Calu3 (cell line): ENCODE data around the gene ANKHD1. TPM values are rescaled to one million over a fixed set of nuclear protein-coding genes. Genes with fewer than 3 reads are reported as not detected.
"Not testable (repeated sequence)": the region's sequence is repeated elsewhere in the genome, so short reads cannot be mapped to it uniquely, and the experiment has no call there.

Experiments
- BruUV-seq: library from RNA; stranded (reverse); fragments of 400-500 nt; replicated peaks from 2 replicates; lab custom pipeline; 2021; lab: Mats Ljungman, UMichigan
- CTCF ChIA-PET: fragments of 300-600 bp; sonication (Branson Sonifier 250); formaldehyde crosslinking; loops from one replicate; lab custom pipeline; 2022; ENCODE audit warnings: antibody characterized with exemption; lab: Charles Lee
- DNase-seq: peaks from one replicate; pipeline ENCODE4 v3.0.0; 2022
- H3K27ac Mint-ChIP-seq: one replicate; pipeline ENCODE4 v1.8.0; 2022; ENCODE audit warnings: mixed read lengths; ENCODE audit not compliant: unreplicated experiment
- H3K27me3 Mint-ChIP-seq: one replicate; pipeline ENCODE4 v1.8.0; 2022; ENCODE audit warnings: mixed read lengths; ENCODE audit not compliant: unreplicated experiment
- H3K36me3 Mint-ChIP-seq: one replicate; pipeline ENCODE4 v1.8.0; 2022; ENCODE audit warnings: mild to moderate bottlenecking, moderate library complexity, mixed read lengths; ENCODE audit not compliant: insufficient read depth, unreplicated experiment
- H3K4me1 Mint-ChIP-seq: one replicate; pipeline ENCODE4 v1.8.0; 2022; ENCODE audit warnings: mild to moderate bottlenecking, low read depth, mixed read lengths; ENCODE audit not compliant: unreplicated experiment
- H3K4me3 Mint-ChIP-seq: one replicate; pipeline ENCODE4 v1.8.0; 2022; ENCODE audit warnings: mild to moderate bottlenecking, low read depth, moderate library complexity, mixed read lengths; ENCODE audit not compliant: unreplicated experiment
- H3K9me3 Mint-ChIP-seq: one replicate; pipeline ENCODE4 v1.8.0; 2022; ENCODE audit warnings: low read depth, mixed read lengths; ENCODE audit not compliant: unreplicated experiment
- CTCF ChIP-seq: fragments of 200-600 bp; IDR thresholded peaks from one replicate; pipeline ENCODE4 v1.8.0; 2022; ENCODE audit warnings: antibody characterized with exemption; ENCODE audit not compliant: unreplicated experiment
- intact Hi-C: fragments of 100-400 bp; cut with micrococcal nuclease; formaldehyde crosslinking; loops from one replicate; pipeline ENCODE4 v1.10.0; 2022; ENCODE audit not compliant: unreplicated experiment
- total RNA-seq: library from RNA; stranded (reverse); gene quantifications from 2 replicates; pipeline ENCODE4 v1.2.3, GENCODE V29; 2022

Gene ANKHD1
- total RNA-seq, 1 experiment from 2014 or later, result 167 TPM

DNA sequence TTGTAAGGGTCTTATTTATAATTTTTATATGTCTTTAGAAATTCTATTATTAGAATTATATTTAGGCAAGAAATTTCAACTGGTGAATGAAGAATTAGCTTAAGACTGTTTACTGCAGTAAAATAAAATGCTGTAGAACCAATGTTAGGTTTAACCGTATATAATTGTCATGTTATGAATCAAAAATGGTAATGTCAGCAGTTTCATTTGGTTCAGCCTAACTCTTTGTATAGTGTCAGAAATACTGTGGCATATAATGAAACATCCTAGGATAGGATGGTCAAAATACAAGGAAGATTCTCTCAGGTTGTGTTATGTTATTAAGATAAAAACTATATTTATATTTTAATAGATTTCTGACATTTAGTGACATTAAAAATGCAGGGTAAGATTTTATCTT is 81.4 kb downstream of the ANKHD1 start:
- CTCF ChIA-PET, result interaction anchor here (0.7 kb wide), 1 partner anchor 47 kb away, joined by 4 read pairs; no protein-coding TSS in a partner anchor
- no peaks in the 10 kb centered on the region for H3K27me3 Mint-ChIP-seq
- H3K9me3 Mint-ChIP-seq, result no peaks in the 10 kb centered on the region
- no peak overlapping the region for H3K27ac Mint-ChIP-seq
- peaks cover 10% of the 10 kb centered on the region for H3K4me1 Mint-ChIP-seq
- no peak overlapping the region for H3K4me3 Mint-ChIP-seq
- no TSS peak for BruUV-seq
- DNase-seq, result no peak
- H3K36me3 Mint-ChIP-seq, result peaks cover 38% of the 10 kb centered on the region
- intact Hi-C loops, result no loop called here
- TF ChIP-seq CTCF, result no peak

DNA sequence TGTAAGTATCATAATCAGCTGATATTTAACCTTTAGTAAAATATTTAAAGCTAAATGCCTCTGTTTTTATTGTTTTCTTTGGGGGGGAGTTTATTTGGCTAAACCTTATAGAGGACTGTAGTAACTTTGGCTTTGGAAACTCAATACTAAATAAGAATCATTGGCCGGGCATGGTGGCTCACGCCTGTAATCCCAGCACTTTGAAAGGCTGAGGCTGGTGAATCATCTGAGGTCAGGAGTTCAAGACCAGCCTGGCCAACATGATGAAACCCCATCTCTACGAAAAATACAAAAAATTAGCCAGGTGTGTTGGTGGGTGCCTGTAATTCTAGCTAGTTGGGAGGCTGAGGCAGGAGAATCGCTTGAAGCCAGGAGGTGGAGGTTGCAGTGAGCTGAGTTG is 86.5 kb downstream of the ANKHD1 start:
- H3K27ac Mint-ChIP-seq, DNase-seq, BruUV-seq, H3K4me1 Mint-ChIP-seq, H3K4me3 Mint-ChIP-seq, CTCF ChIA-PET, intact Hi-C loops, H3K27me3 Mint-ChIP-seq, H3K9me3 Mint-ChIP-seq: not testable (repeated sequence)
- H3K36me3 Mint-ChIP-seq, result peaks cover 44% of the 10 kb centered on the region

GRCh38 chr5:140488914-140489313 is 87.3 kb downstream of the ANKHD1 start:
- Mint-ChIP-seq H3K36me3 (peaks cover 43% of the 10 kb centered on the region), H3K27me3 (no peaks in the 10 kb centered on the region), H3K4me1 (no peaks in the 10 kb centered on the region), H3K4me3 (no peak overlapping the region), H3K27ac (no peak overlapping the region), H3K9me3 (no peaks in the 10 kb centered on the region)
- DNase-seq, result no peak
- CTCF ChIA-PET, result no interaction called here
- intact Hi-C loops, result no loop called here
- no TSS peak for BruUV-seq
- no peak for TF ChIP-seq CTCF

DNA sequence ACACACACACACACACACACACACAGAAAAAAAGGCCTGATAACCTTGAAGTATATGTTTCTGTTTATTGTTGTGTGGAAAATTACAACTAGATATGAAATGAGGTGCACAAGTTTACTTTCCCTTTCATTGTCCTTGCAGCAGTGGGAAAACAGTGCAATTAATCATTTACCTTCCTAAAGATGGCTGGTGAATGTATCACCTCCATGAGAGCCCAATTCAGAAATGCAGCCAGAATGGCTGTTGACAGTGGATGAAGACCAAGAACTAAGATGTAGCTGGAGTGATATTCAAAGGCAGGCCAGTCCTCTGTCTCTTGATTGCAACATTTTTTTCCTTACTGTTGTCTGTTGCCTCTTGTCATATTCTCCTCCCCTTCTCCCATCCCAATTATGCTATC is 96.3 kb downstream of the ANKHD1 start:
- Mint-ChIP-seq H3K27me3 (no peaks in the 10 kb centered on the region), H3K4me1 (peaks cover 14% of the 10 kb centered on the region), H3K9me3 (no peaks in the 10 kb centered on the region), H3K27ac (peak overlapping the region; percentile 76), H3K4me3 (peak overlapping the region; percentile 25), H3K36me3 (peaks cover 18% of the 10 kb centered on the region)
- DNase-seq, result no peak
- no TSS peak for BruUV-seq
- TF ChIP-seq CTCF, result no peak
- CTCF ChIA-PET, result interaction anchor here (0.6 kb wide), 1 partner anchor 16 kb away, joined by 4 read pairs; no protein-coding TSS in a partner anchor
- intact Hi-C loops, result no loop called here

GRCh38 chr5:140498591-140498990 is 97.0 kb downstream of the ANKHD1 start:
- H3K36me3 Mint-ChIP-seq, result peaks cover 18% of the 10 kb centered on the region
- DNase-seq, result no peak
- peak overlapping the region; percentile 25 for H3K4me3 Mint-ChIP-seq
- intact Hi-C loops, result no loop called here
- CTCF ChIA-PET, result no interaction called here
- TF ChIP-seq CTCF, result no peak
- no peaks in the 10 kb centered on the region for H3K9me3 Mint-ChIP-seq
- no peak overlapping the region for H3K27ac Mint-ChIP-seq
- BruUV-seq, result no TSS peak
- H3K4me1 Mint-ChIP-seq, result peaks cover 14% of the 10 kb centered on the region
- H3K27me3 Mint-ChIP-seq, result no peaks in the 10 kb centered on the region
